Loucy (cell line): ENCODE data around the gene TIAM1.

Experiments
- EZH2phosphoT487 ChIP-seq: fragments of 200-600 bp; IDR thresholded peaks from 2 replicates; pipeline ENCODE4 v1.6.1; 2018; ENCODE audit warnings: antibody characterized with exemption, mild to moderate bottlenecking, moderate library complexity, borderline replicate concordance
- TF ChIP-seq, protein P1 (sequence below): fragments of 200-600 bp; sonication (generic); conservative IDR thresholded peaks from 2 replicates; pipeline ENCODE4 v1.5.1; 2014; ENCODE audit warnings: mild to moderate bottlenecking, antibody characterized with exemption, low read length

- TF ChIP-seq, protein P1, sequence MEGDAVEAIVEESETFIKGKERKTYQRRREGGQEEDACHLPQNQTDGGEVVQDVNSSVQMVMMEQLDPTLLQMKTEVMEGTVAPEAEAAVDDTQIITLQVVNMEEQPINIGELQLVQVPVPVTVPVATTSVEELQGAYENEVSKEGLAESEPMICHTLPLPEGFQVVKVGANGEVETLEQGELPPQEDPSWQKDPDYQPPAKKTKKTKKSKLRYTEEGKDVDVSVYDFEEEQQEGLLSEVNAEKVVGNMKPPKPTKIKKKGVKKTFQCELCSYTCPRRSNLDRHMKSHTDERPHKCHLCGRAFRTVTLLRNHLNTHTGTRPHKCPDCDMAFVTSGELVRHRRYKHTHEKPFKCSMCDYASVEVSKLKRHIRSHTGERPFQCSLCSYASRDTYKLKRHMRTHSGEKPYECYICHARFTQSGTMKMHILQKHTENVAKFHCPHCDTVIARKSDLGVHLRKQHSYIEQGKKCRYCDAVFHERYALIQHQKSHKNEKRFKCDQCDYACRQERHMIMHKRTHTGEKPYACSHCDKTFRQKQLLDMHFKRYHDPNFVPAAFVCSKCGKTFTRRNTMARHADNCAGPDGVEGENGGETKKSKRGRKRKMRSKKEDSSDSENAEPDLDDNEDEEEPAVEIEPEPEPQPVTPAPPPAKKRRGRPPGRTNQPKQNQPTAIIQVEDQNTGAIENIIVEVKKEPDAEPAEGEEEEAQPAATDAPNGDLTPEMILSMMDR = no peak
- TF ChIP-seq EZH2phosphoT487 = no peak
Measured at GRCh38 chr21:31343680-31344480, at the start of gene TIAM1.
